H1 (cell line): ENCODE measurements around the gene KCTD3. TPM values are rescaled to one million over a fixed set of nuclear protein-coding genes. Genes with fewer than 3 reads are reported as not detected.

ENCODE experiments used
- CTCF ChIA-PET: fragments of 300-600 bp; sonication (Branson Sonifier 250); formaldehyde crosslinking; loops from one replicate; lab custom pipeline; 2021; ENCODE audit not compliant: partially characterized antibody; lab: Charles Lee
- POLR2A ChIA-PET: fragments of 300-600 bp; sonication (Branson Sonifier 250); formaldehyde crosslinking; loops from one replicate; lab custom pipeline; 2021; ENCODE audit warnings: inconsistent platforms; ENCODE audit not compliant: partially characterized antibody; lab: Charles Lee
- DNase-seq, 2 experiments: peaks; one replicate each; pipeline versions ENCODE4 v3.0.0 to v3.0.0-alpha.2; 2010 to 2022; ENCODE audit warnings: low spot score in 2 of 2, low read depth in 1 of 2, mixed read lengths in 1 of 2
- FAIRE-seq: peaks from 2 replicates; lab custom pipeline; 2011; peaks lifted over from hg19 to GRCh38; lab: Jason Lieb, UNC
- H2AFZ ChIP-seq: 2 replicates; pipeline ENCODE4 v1.8.1; 2012; ENCODE audit warnings: low read length, inconsistent platforms
- H2AK5ac ChIP-seq: 2 replicates; pipeline ENCODE4 v1.6.1; 2013; ENCODE audit warnings: low read depth, low read length
- H2BK120ac ChIP-seq: replicated peaks from 2 replicates; pipeline ENCODE3; 2013; ENCODE audit warnings: low read depth, low read length, inconsistent platforms
- H2BK12ac ChIP-seq: 2 replicates; pipeline ENCODE4 v1.6.1; 2013; ENCODE audit warnings: low read depth, low read length
- H2BK15ac ChIP-seq: 2 replicates; pipeline ENCODE4 v1.6.1; 2013; ENCODE audit warnings: low read length
- H2BK20ac ChIP-seq: 2 replicates; pipeline ENCODE4 v1.6.1; 2013; ENCODE audit warnings: low read length
- H2BK5ac ChIP-seq: 2 replicates; pipeline ENCODE4 v1.6.1; 2013; ENCODE audit warnings: low read depth, low read length
- H3K14ac ChIP-seq: 2 replicates; pipeline ENCODE4 v1.6.1; 2013; ENCODE audit warnings: inconsistent platforms; ENCODE audit not compliant: insufficient read length
- H3K18ac ChIP-seq: 2 replicates; pipeline ENCODE4 v1.6.1; 2013; ENCODE audit warnings: low read length; ENCODE audit errors: extremely low read depth
- H3K23ac ChIP-seq: 2 replicates; pipeline ENCODE4 v1.6.1; 2013; ENCODE audit warnings: inconsistent platforms; ENCODE audit not compliant: insufficient read length
- H3K23me2 ChIP-seq: 2 replicates; pipeline ENCODE4 v1.6.1; 2013; ENCODE audit warnings: low read depth, low read length
- H3K27ac ChIP-seq: 2 replicates; pipeline ENCODE4 v1.6.1; 2011; ENCODE audit warnings: low read depth, low read length, inconsistent platforms
- H3K27me3 ChIP-seq, 4 experiments: replicated peaks in 1 of 4; 1 replicate in 1 of 4; 2 replicates in 3 of 4; pipeline versions ENCODE4 v1.6.1 to v1.8.1; 2011 to 2013; ENCODE audit warnings: low read length in 3 of 4, mild to moderate bottlenecking in 3 of 4, inconsistent platforms in 2 of 4, mixed read lengths in 2 of 4, moderate library complexity in 1 of 4; ENCODE audit not compliant: control insufficient read depth in 3 of 4, insufficient read depth in 3 of 4; ENCODE audit errors: extremely low read depth in 1 of 4
- H3K36me3 ChIP-seq, 4 experiments: 2 replicates each; pipeline versions ENCODE4 v1.6.1 to v1.8.1; 2011 to 2013; ENCODE audit warnings: mild to moderate bottlenecking in 4 of 4, low read length in 3 of 4, moderate library complexity in 2 of 4, control low read depth in 1 of 4, inconsistent platforms in 1 of 4; ENCODE audit not compliant: insufficient read depth in 4 of 4, control insufficient read depth in 2 of 4
- H3K4ac ChIP-seq: replicated peaks from 2 replicates; pipeline ENCODE3; 2013; ENCODE audit warnings: low read length, low read depth, mixed read lengths, inconsistent platforms; ENCODE audit not compliant: insufficient read length
- H3K4me1 ChIP-seq, 4 experiments: replicated peaks in 1 of 4; 1 replicate in 1 of 4; 2 replicates in 3 of 4; pipeline versions ENCODE4 v1.6.1 to v1.8.1; 2011 to 2013; ENCODE audit warnings: low read length in 3 of 4, inconsistent platforms in 2 of 4, mixed read lengths in 1 of 4; ENCODE audit not compliant: insufficient read depth in 4 of 4, control insufficient read depth in 3 of 4
- H3K4me2 ChIP-seq, 2 experiments: 2 replicates each; pipeline versions ENCODE4 v1.6.1 to v1.8.1; 2011 to 2013; ENCODE audit warnings: low read depth in 2 of 2, low read length in 2 of 2, control low read depth in 1 of 2, inconsistent platforms in 1 of 2, mild to moderate bottlenecking in 1 of 2; ENCODE audit not compliant: insufficient read depth in 1 of 2
- H3K4me3 ChIP-seq, 4 experiments: fragments of 200-600, 300-600 bp in 1 of 4; sonication (generic), shearing (Covaris generic), sonication (Bioruptor Twin) in 1 of 4; 2 replicates each; pipeline versions ENCODE4 v1.5.1 to v1.8.1; 2011 to 2016; ENCODE audit warnings: low read length in 4 of 4, low read depth in 3 of 4, control low read depth in 2 of 4, inconsistent platforms in 2 of 4, mild to moderate bottlenecking in 2 of 4, mixed read lengths in 1 of 4, moderate library complexity in 1 of 4; ENCODE audit not compliant: insufficient read depth in 2 of 4; ENCODE audit errors: extremely low read depth in 1 of 4
- H3K56ac ChIP-seq: replicated peaks from 2 replicates; pipeline ENCODE3; 2013; ENCODE audit warnings: low read depth, mild to moderate bottlenecking, mixed read lengths, low read length, inconsistent platforms; ENCODE audit not compliant: insufficient read length
- H3K79me1 ChIP-seq: 2 replicates; pipeline ENCODE4 v1.6.1; 2013; ENCODE audit warnings: low read depth, low read length, control low read depth
- H3K79me2 ChIP-seq, 2 experiments: 2 replicates each; pipeline versions ENCODE4 v1.6.1 to v1.8.1; 2012 to 2013; ENCODE audit warnings: low read length in 2 of 2, mild to moderate bottlenecking in 2 of 2, inconsistent platforms in 1 of 2; ENCODE audit not compliant: insufficient read depth in 2 of 2, control insufficient read depth in 1 of 2
- H3K9ac ChIP-seq, 4 experiments: replicated peaks in 1 of 4; 1 replicate in 1 of 4; 2 replicates in 3 of 4; pipeline versions ENCODE4 v1.6.1 to v1.8.1; 2011 to 2013; ENCODE audit warnings: low read depth in 3 of 4, low read length in 3 of 4, control low read depth in 2 of 4, mild to moderate bottlenecking in 2 of 4, moderate library complexity in 2 of 4, inconsistent platforms in 1 of 4; ENCODE audit errors: extremely low read depth in 1 of 4
- H3K9me3 ChIP-seq, 2 experiments: 2 replicates each; pipeline versions ENCODE4 v1.6.1 to v1.8.1; 2012 to 2013; ENCODE audit warnings: mild to moderate bottlenecking in 2 of 2, moderate library complexity in 2 of 2, control low read depth in 1 of 2, inconsistent platforms in 1 of 2, low read depth in 1 of 2, low read length in 1 of 2, mixed read lengths in 1 of 2; ENCODE audit not compliant: insufficient read depth in 2 of 2
- H4K20me1 ChIP-seq, 2 experiments: replicated peaks in 1 of 2; 2 replicates each; pipeline versions ENCODE3 to v1.8.1; 2011 to 2013; ENCODE audit warnings: inconsistent platforms in 2 of 2, low read length in 2 of 2, mild to moderate bottlenecking in 1 of 2; ENCODE audit not compliant: insufficient read depth in 2 of 2, control insufficient read depth in 1 of 2
- H4K5ac ChIP-seq: 2 replicates; pipeline ENCODE4 v1.6.1; 2013; ENCODE audit warnings: low read length, low read depth, mixed read lengths, inconsistent platforms; ENCODE audit not compliant: insufficient read length
- H4K8ac ChIP-seq: 2 replicates; pipeline ENCODE4 v1.8.0; 2013; ENCODE audit warnings: mild to moderate bottlenecking, moderate library complexity, low read length, inconsistent platforms; ENCODE audit not compliant: insufficient read depth; ENCODE audit errors: extremely low read depth
- H4K91ac ChIP-seq: replicated peaks from 2 replicates; pipeline ENCODE3; 2013; ENCODE audit warnings: low read length, mixed read lengths, inconsistent platforms; ENCODE audit not compliant: insufficient read length
- TAF1 ChIP-seq: IDR thresholded peaks from 2 replicates; pipeline ENCODE4 v1.6.1; 2011; ENCODE audit warnings: mild to moderate bottlenecking, low read depth, low read length
- WGBS, 2 experiments: shearing (Covaris generic) in 1 of 2; methylation state at CpG; one replicate each; pipeline versions ENCODE4 v1.1.6 to v1.1.7; 2013 to 2015; ENCODE audit warnings: low lambda C conversion rate in 2 of 2, mixed read lengths in 2 of 2, inconsistent platforms in 1 of 2, low coverage in 1 of 2, missing lambda C conversion rate in 1 of 2; ENCODE audit not compliant: insufficient replicate concordance in 2 of 2, insufficient coverage in 1 of 2, insufficient read length in 1 of 2; ENCODE audit errors: extremely low coverage in 1 of 2, missing lambda C conversion rate in 1 of 2; 5-methylcytosine and 5-hydroxymethylcytosine counted together
- polyA plus RNA-seq, 7 experiments: library from polyadenylated mRNA; depleted of rRNA in 3 of 7; stranded (reverse) in 5 of 7; unstranded in 2 of 7; fragments of >200 nt in 5 of 7; fragments of 200-250 nt in 2 of 7; gene quantifications; 1 replicate in 5 of 7; 2 replicates in 1 of 7; 4 replicates in 1 of 7; pipeline versions ENCODE4 v1.2.1 to v1.2.3, GENCODE V29; 2011 to 2013; ENCODE audit warnings: missing spikeins in 2 of 7, mixed read lengths in 2 of 7
- total RNA-seq: library from RNA; stranded (reverse); fragmentation: NEBNext Ultra II Directional; extraction: Animal tissue kit (Norgen Biotek cat#: 25700); gene quantifications from 2 replicates; pipeline ENCODE4 v1.2.1, GENCODE V29; 2021

The KCTD3 gene
- total and polyA plus RNA-seq, 2 of the 8 experiments (the other 6 are each of a cell fraction or from before 2014, with no cell fraction given), result 43.0 to 55.6 TPM

GRCh38 chr1:215557992-215558626, 9.0 kb upstream of the KCTD3 start:
- Histone ChIP-seq H4K8ac (no peak overlapping the region), H3K4ac (no peak overlapping the region), H3K56ac (no peak overlapping the region), H3K23me2 (no peaks in the 10 kb centered on the region), H3K4me3 (no peak overlapping the region), H3K9me3 (no peaks in the 10 kb centered on the region), H3K27ac (no peak overlapping the region), H2AK5ac (no peak overlapping the region), H3K27me3 (no peaks in the 10 kb centered on the region), H2BK15ac (no peak overlapping the region), H2BK120ac (no peak overlapping the region), H3K23ac (no peak overlapping the region), H2BK20ac (no peak overlapping the region), H3K36me3 (no peaks in the 10 kb centered on the region), H3K18ac (no peak overlapping the region), H2BK12ac (no peak overlapping the region), H3K79me2 (no peaks in the 10 kb centered on the region), H3K14ac (no peak overlapping the region), H4K91ac (no peak overlapping the region), H3K79me1 (no peaks in the 10 kb centered on the region), H2BK5ac (no peak overlapping the region), H4K20me1 (no peaks in the 10 kb centered on the region), H3K4me1 (no peaks in the 10 kb centered on the region), H3K4me2 (no peak overlapping the region), H2AFZ (no peak overlapping the region), H4K5ac (no peak overlapping the region), H3K9ac (no peak overlapping the region)
- POLR2A ChIA-PET, result interaction anchor here (1.5 kb wide), 1 partner anchor 9 kb away, joined by 7 read pairs; the partner anchor contains the start of gene KCTD3
- WGBS, 2 experiments, result 89% methylated on average over 4 of the region's 4 CpGs; no CpG with 5 or more reads in 1 of the 2 experiments
- FAIRE-seq (no peak), DNase-seq (no peak)
- CTCF ChIA-PET, result interaction anchor here (0.6 to 1.2 kb wide), 4 partner anchors 19 to 50 kb away, joined by 3 to 5 read pairs (median 3); no protein-coding TSS in a partner anchor
- TF ChIP-seq TAF1, result no peak
